ENCODE results near the gene FXYD3.

Gene FXYD3

DNA sequence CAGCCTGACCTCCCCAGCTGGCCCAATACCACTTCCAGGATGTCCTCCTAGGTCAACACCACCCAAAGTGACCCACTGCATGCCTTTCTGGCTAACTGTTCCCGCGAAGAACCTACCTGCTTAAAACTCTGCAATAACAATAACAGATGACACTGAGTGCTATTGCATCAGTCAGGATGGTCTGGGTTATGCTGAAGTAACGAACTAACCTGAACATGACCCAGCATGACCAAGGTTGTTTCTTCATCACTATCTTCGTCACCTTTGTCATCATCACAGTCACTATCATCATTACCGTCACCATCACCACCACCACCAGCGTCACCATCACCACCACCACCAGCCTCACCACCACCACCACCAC lies 10.6 kb upstream of the FXYD3 start:
- H3K9ac ChIP-seq, result no peak overlapping the region

DNA sequence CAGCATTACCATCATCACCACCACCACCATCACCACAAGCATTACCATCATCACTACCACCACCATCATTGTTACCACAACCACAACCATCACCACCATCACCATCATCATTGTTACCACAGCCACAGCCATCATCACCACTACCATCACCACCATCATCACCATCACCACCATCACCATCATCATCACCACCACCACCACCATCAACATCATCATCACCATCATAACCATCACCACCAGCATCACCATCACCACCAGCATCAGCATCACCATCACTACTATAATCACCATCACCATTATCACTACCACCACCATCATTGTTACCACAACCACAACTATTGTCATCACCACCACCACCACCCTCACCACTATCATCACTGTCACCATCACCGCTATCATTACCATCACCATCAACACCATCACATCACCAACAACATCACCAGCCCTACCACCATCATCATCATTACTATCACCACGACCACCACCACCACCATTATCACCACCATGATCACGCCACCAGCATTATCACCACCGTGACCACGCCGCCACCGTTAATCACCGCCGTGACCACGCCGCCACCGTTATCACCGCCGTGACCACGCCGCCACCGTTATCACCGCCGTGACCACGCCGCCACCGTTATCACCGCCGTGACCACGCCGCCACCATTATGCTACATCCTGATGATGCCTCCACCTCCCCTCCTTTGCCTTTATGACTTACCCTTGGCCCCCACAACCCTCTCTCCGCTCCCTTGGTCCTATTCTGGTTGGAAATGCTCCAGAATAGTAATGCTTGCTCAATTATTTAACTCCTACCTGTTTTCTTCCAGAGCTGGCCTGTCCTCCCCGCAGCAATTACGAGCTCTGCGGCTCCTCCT lies 10.0 kb upstream of the FXYD3 start:
- H3K27ac ChIP-seq, result no peak overlapping the region
- no peaks in the 10 kb centered on the region for H4K20me1 ChIP-seq (ENCODE audit: insufficient read depth)
- no peak overlapping the region for H2AFZ ChIP-seq (ENCODE audit: low read depth)
- H3K79me2 ChIP-seq (ENCODE audit: insufficient read depth, low read depth), result no peaks in the 10 kb centered on the region
- TF ChIP-seq, protein P1, sequence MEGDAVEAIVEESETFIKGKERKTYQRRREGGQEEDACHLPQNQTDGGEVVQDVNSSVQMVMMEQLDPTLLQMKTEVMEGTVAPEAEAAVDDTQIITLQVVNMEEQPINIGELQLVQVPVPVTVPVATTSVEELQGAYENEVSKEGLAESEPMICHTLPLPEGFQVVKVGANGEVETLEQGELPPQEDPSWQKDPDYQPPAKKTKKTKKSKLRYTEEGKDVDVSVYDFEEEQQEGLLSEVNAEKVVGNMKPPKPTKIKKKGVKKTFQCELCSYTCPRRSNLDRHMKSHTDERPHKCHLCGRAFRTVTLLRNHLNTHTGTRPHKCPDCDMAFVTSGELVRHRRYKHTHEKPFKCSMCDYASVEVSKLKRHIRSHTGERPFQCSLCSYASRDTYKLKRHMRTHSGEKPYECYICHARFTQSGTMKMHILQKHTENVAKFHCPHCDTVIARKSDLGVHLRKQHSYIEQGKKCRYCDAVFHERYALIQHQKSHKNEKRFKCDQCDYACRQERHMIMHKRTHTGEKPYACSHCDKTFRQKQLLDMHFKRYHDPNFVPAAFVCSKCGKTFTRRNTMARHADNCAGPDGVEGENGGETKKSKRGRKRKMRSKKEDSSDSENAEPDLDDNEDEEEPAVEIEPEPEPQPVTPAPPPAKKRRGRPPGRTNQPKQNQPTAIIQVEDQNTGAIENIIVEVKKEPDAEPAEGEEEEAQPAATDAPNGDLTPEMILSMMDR (conservative IDR thresholded peaks at IDR 0.05; ENCODE audit: low read depth, low read length), result no peak
- no peak overlapping the region for H3K4me3 ChIP-seq (IDR thresholded peaks at IDR 0.05; ENCODE audit: insufficient read depth, low read depth, low read length)
- no peaks in the 10 kb centered on the region for H3K36me3 ChIP-seq (ENCODE audit: insufficient read depth)
- peaks cover 12% of the 10 kb centered on the region; the same call in 1 of the 2 replicates for H3K27me3 ChIP-seq (ENCODE audit: insufficient read depth, low read depth)
- H3K4me2 ChIP-seq, result no peak overlapping the region
- H3K9ac ChIP-seq, result no peak overlapping the region
- no peaks in the 10 kb centered on the region for H3K4me1 ChIP-seq (ENCODE audit: low read depth, poor library complexity, severe bottlenecking)

More for the DNA sequence above, 10.6 kb upstream of the FXYD3 start:
- Histone ChIP-seq H2AFZ (ENCODE audit: low read depth) (no peak overlapping the region), H3K4me3 (IDR thresholded peaks at IDR 0.05; ENCODE audit: insufficient read depth, low read depth, low read length) (no peak overlapping the region), H3K4me1 (ENCODE audit: low read depth, poor library complexity, severe bottlenecking) (no peaks in the 10 kb centered on the region), H3K27ac (no peak overlapping the region), H3K27me3 (ENCODE audit: insufficient read depth, low read depth) (peaks cover 11% of the 10 kb centered on the region; the same call in 1 of the 2 replicates), H3K36me3 (ENCODE audit: insufficient read depth) (no peaks in the 10 kb centered on the region), H3K79me2 (ENCODE audit: insufficient read depth, low read depth) (no peaks in the 10 kb centered on the region), H4K20me1 (ENCODE audit: insufficient read depth) (no peaks in the 10 kb centered on the region), H3K4me2 (no peak overlapping the region)
- TF ChIP-seq, protein P1 (conservative IDR thresholded peaks at IDR 0.05; ENCODE audit: low read depth, low read length), result no peak

DNA sequence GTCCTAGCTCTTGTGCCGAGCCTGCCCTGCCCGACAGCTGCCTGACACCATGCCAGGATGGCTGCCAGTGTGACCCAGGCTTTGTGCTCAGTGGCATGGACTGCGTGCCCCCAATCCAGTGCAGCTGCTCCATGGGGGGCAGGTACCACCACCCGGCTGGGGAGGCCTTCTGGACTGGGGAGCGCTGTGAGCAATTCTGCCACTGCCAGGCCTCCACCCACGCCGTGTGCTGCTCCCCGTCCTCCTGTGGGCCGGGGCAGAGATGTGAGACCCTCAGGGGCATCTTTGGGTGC lies 9.4 kb upstream of the FXYD3 start:
- no peak overlapping the region for H2AFZ ChIP-seq (ENCODE audit: low read depth)
- TF ChIP-seq, protein P1 (conservative IDR thresholded peaks at IDR 0.05; ENCODE audit: low read depth, low read length), result no peak

DNA sequence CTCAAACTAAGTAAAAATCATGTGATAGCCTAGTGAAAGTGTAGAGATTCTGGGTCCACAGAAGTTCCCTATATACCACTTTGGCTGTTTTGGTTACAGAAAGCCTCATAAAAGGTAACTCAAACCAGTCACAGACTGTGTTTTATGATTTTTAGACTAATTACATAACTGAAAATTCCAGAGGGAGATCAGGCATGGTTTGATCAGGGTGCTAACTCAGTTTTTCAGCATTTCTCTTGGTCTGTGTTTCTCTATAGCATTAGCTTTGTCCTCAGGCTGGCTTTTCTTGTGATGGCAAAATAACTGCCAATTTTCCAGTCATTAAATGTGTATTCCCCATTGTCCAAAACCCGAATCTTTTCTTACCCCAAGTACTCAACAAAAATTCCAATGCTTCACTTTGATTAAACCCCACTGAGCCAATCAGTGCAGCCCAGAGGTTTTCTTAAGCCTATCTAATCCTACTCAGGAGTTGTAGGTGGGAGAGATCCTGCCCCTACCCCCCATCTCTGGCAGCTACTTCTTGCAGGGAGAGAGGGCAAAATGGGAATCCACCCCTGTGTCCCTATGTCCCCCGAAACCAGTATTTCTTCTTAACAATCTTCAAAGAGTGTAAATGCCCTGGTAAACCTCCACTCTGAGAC lies 8.6 kb upstream of the FXYD3 start:
- Histone ChIP-seq H3K4me2 (no peak overlapping the region), H3K27me3 (ENCODE audit: insufficient read depth, low read depth) (peaks cover 13% of the 10 kb centered on the region; the same call in 1 of the 2 replicates), H3K9ac (no peak overlapping the region)

More for the DNA sequence above, 9.4 kb upstream of the FXYD3 start:
- H4K20me1 ChIP-seq (ENCODE audit: insufficient read depth), result no peaks in the 10 kb centered on the region
- H3K4me1 ChIP-seq (ENCODE audit: low read depth, poor library complexity, severe bottlenecking), result no peaks in the 10 kb centered on the region
- no peak overlapping the region for H3K4me3 ChIP-seq (IDR thresholded peaks at IDR 0.05; ENCODE audit: insufficient read depth, low read depth, low read length)
- H3K36me3 ChIP-seq (ENCODE audit: insufficient read depth), result no peaks in the 10 kb centered on the region
- no peaks in the 10 kb centered on the region for H3K79me2 ChIP-seq (ENCODE audit: insufficient read depth, low read depth)
- no peak overlapping the region for H3K9ac ChIP-seq
- no peak overlapping the region for H3K27ac ChIP-seq
- H3K27me3 ChIP-seq (ENCODE audit: insufficient read depth, low read depth), result peaks cover 15% of the 10 kb centered on the region; the same call in 1 of the 2 replicates
- no peak overlapping the region for H3K4me2 ChIP-seq

More for the DNA sequence above, 8.6 kb upstream of the FXYD3 start:
- no peaks in the 10 kb centered on the region for H4K20me1 ChIP-seq (ENCODE audit: insufficient read depth)
- TF ChIP-seq, protein P1 (conservative IDR thresholded peaks at IDR 0.05; ENCODE audit: low read depth, low read length), result no peak
- no peak overlapping the region for H3K4me3 ChIP-seq (IDR thresholded peaks at IDR 0.05; ENCODE audit: insufficient read depth, low read depth, low read length)
- H3K79me2 ChIP-seq (ENCODE audit: insufficient read depth, low read depth), result no peaks in the 10 kb centered on the region
- no peaks in the 10 kb centered on the region for H3K4me1 ChIP-seq (ENCODE audit: low read depth, poor library complexity, severe bottlenecking)
- H2AFZ ChIP-seq (ENCODE audit: low read depth), result no peak overlapping the region
- no peaks in the 10 kb centered on the region for H3K36me3 ChIP-seq (ENCODE audit: insufficient read depth)
- H3K27ac ChIP-seq, result no peak overlapping the region
